Endothelial cell of umbilical vein (primary cell): ENCODE data around the gene ZNF778. TPM values are rescaled to one million over a fixed set of nuclear protein-coding genes. Genes with fewer than 3 reads are reported as not detected.
"Not testable (repeated sequence)": the region's sequence is repeated elsewhere in the genome, so short reads cannot be mapped to it uniquely, and the experiment has no call there.

ENCODE experiments used
- BruUV-seq: library from RNA; stranded (reverse); fragments of 400-500 nt; replicated peaks from 2 replicates; lab custom pipeline; 2021; lab: Mats Ljungman, UMichigan
- CTCF ChIA-PET: fragments of 300-600, 350-600 bp; sonication (Branson Sonifier 250); formaldehyde crosslinking; loops from one replicate; lab custom pipeline; 2021; ENCODE audit warnings: antibody characterized with exemption, inconsistent platforms; lab: Charles Lee
- POLR2A ChIA-PET: fragments of 300-600, 350-600 bp; sonication (Branson Sonifier 250); formaldehyde crosslinking; loops from one replicate; lab custom pipeline; 2021; ENCODE audit warnings: antibody characterized with exemption, inconsistent platforms; lab: Charles Lee
- DNase-seq: peaks from one replicate; pipeline ENCODE4 v3.0.0-alpha.2; 2011; ENCODE audit warnings: low read depth, low spot score
- FAIRE-seq: peaks from 2 replicates; lab custom pipeline; 2011; peaks lifted over from hg19 to GRCh38; lab: Jason Lieb, UNC
- H2AFZ ChIP-seq: 2 replicates; pipeline ENCODE4 v1.6.0; 2012; ENCODE audit warnings: low read depth, low read length, control low read depth, inconsistent platforms
- H3K27ac ChIP-seq: 2 replicates; pipeline ENCODE4 v1.5.1; 2011; ENCODE audit warnings: low read depth, mild to moderate bottlenecking, control low read depth, low read length, moderate library complexity; ENCODE audit not compliant: insufficient read depth
- H3K27me3 ChIP-seq, 2 experiments: 2 replicates each; pipeline versions ENCODE4 v1.6.0 to v1.6.1; 2011; ENCODE audit warnings: low read length in 2 of 2, mixed read lengths in 1 of 2; ENCODE audit not compliant: control insufficient read depth in 2 of 2, insufficient read depth in 2 of 2
- H3K36me3 ChIP-seq, 2 experiments: 2 replicates in 1 of 2; 3 replicates in 1 of 2; pipeline ENCODE4 v1.5.1; 2011; ENCODE audit warnings: low read length in 2 of 2, mild to moderate bottlenecking in 1 of 2, moderate library complexity in 1 of 2; ENCODE audit not compliant: control insufficient read depth in 2 of 2, insufficient read depth in 2 of 2; ENCODE audit errors: extremely low read depth in 1 of 2
- H3K4me1 ChIP-seq: 3 replicates; pipeline ENCODE4 v1.5.1; 2011; ENCODE audit warnings: mild to moderate bottlenecking, low read length; ENCODE audit not compliant: control insufficient read depth, insufficient read depth; ENCODE audit errors: extremely low read depth
- H3K4me2 ChIP-seq: 2 replicates; pipeline ENCODE4 v1.6.1; 2011; ENCODE audit warnings: low read length, control low read depth, mixed read lengths; ENCODE audit not compliant: insufficient read depth
- H3K4me3 ChIP-seq, 3 experiments: fragments of 200-600 bp in 1 of 3; sonication (generic), shearing (Covaris generic) in 1 of 3; replicated peaks in 1 of 3; 2 replicates each; pipeline ENCODE4 v1.5.1; 2011 to 2016; ENCODE audit warnings: control low read depth in 3 of 3, low read length in 3 of 3, mild to moderate bottlenecking in 2 of 3, inconsistent platforms in 1 of 3, low read depth in 1 of 3, moderate library complexity in 1 of 3; ENCODE audit not compliant: insufficient read depth in 1 of 3
- H3K79me2 ChIP-seq: 2 replicates; pipeline ENCODE4 v1.6.0; 2012; ENCODE audit warnings: low read length, inconsistent platforms; ENCODE audit not compliant: control insufficient read depth, insufficient read depth
- H3K9ac ChIP-seq: replicated peaks from 2 replicates; pipeline ENCODE3; 2011; ENCODE audit warnings: low read length, control low read depth; ENCODE audit not compliant: insufficient read depth; ENCODE audit errors: extremely low read depth
- H3K9me1 ChIP-seq: replicated peaks from 3 replicates; pipeline ENCODE4 v1.6.0; 2011; ENCODE audit warnings: mild to moderate bottlenecking, low read length; ENCODE audit not compliant: control insufficient read depth, insufficient read depth; ENCODE audit errors: extremely low read depth
- H3K9me3 ChIP-seq: replicated peaks from 2 replicates; pipeline ENCODE4 v1.5.1; 2012; ENCODE audit warnings: low read length, inconsistent platforms; ENCODE audit not compliant: control insufficient read depth, insufficient read depth
- H4K20me1 ChIP-seq: replicated peaks from 2 replicates; pipeline ENCODE3; 2011; ENCODE audit warnings: mild to moderate bottlenecking, low read length; ENCODE audit not compliant: control insufficient read depth, insufficient read depth; ENCODE audit errors: extremely low read depth
- EZH2 ChIP-seq: IDR thresholded peaks from 2 replicates; pipeline ENCODE4 v1.6.1; 2012; ENCODE audit warnings: borderline replicate concordance, low read depth, mild to moderate bottlenecking, moderate library complexity, low read length, inconsistent platforms; ENCODE audit not compliant: severe bottlenecking
- FOS ChIP-seq: IDR thresholded peaks from 2 replicates; pipeline ENCODE4 v1.6.1; 2011; ENCODE audit warnings: mild to moderate bottlenecking, low read length, moderate library complexity, borderline replicate concordance; ENCODE audit not compliant: insufficient read depth
- GATA2 ChIP-seq: IDR thresholded peaks from 2 replicates; pipeline ENCODE4 v1.7.0; 2011; ENCODE audit warnings: low read depth, mild to moderate bottlenecking, moderate library complexity, mixed read lengths, low read length; ENCODE audit not compliant: insufficient read length, insufficient read depth
- JUN ChIP-seq: IDR thresholded peaks from 2 replicates; pipeline ENCODE4 v1.6.1; 2011; ENCODE audit warnings: borderline replicate concordance, low read depth; ENCODE audit not compliant: insufficient read length, insufficient read depth
- MYC ChIP-seq: IDR thresholded peaks from one replicate; pipeline ENCODE4 v1.6.1; 2011; ENCODE audit warnings: mild to moderate bottlenecking, low read depth, low read length
- POLR2A ChIP-seq: IDR thresholded peaks from 2 replicates; pipeline ENCODE4 v1.6.1; 2012; ENCODE audit warnings: low read depth, mild to moderate bottlenecking, control low read depth, low read length
- POLR2AphosphoS5 ChIP-seq: IDR thresholded peaks from 2 replicates; pipeline ENCODE4 v1.6.1; 2012; ENCODE audit warnings: low read depth, mild to moderate bottlenecking, control low read depth, low read length, moderate library complexity; ENCODE audit not compliant: insufficient read depth
- dilution Hi-C: fragments of 300-500 bp; cut with MboI; formaldehyde crosslinking; loops from one replicate; pipeline ENCODE4 v1.15.0; 2019; ENCODE audit warnings: low sequenced_read_pairs; ENCODE audit not compliant: extremely low pct_ligation_motif_present
- intact Hi-C: fragments of 100-400 bp; cut with micrococcal nuclease; formaldehyde crosslinking; loops from one replicate; pipeline ENCODE4 v1.10.0; 2022
- polyA plus RNA-seq, 4 experiments: library from polyadenylated mRNA; depleted of rRNA in 3 of 4; stranded (reverse) in 3 of 4; unstranded in 1 of 4; fragments of >200 nt; gene quantifications; 2 replicates each; pipeline versions ENCODE4 v1.2.1 to v1.2.3, GENCODE V29; 2011 to 2012; ENCODE audit warnings: missing spikeins in 1 of 4
- total RNA-seq: library from RNA; stranded (reverse); gene quantifications from 2 replicates; pipeline ENCODE4 v1.2.3, GENCODE V29; 2021
- TF ChIP-seq, protein P1 (sequence below): IDR thresholded peaks from 2 replicates; pipeline ENCODE4 v1.6.1; 2011; ENCODE audit not compliant: insufficient read depth, insufficient read length
- TF ChIP-seq, protein P2 (sequence below), 2 donors: IDR thresholded peaks; 1 replicate in 1 of 2; 2 replicates in 1 of 2; pipeline ENCODE4 v1.5.1; 2011; ENCODE audit warnings: low read length in 2 of 2, mild to moderate bottlenecking in 2 of 2, moderate library complexity in 2 of 2, control low read depth in 1 of 2, inconsistent platforms in 1 of 2, low read depth in 1 of 2; ENCODE audit not compliant: insufficient read depth in 1 of 2; ENCODE audit errors: extremely low read depth in 1 of 2

The ZNF778 gene
- total and polyA plus RNA-seq, 2 donors (not counting 3 experiments of a cell fraction or from before 2014, with no cell fraction given), result 3.8 to 10.9 TPM

DNA sequence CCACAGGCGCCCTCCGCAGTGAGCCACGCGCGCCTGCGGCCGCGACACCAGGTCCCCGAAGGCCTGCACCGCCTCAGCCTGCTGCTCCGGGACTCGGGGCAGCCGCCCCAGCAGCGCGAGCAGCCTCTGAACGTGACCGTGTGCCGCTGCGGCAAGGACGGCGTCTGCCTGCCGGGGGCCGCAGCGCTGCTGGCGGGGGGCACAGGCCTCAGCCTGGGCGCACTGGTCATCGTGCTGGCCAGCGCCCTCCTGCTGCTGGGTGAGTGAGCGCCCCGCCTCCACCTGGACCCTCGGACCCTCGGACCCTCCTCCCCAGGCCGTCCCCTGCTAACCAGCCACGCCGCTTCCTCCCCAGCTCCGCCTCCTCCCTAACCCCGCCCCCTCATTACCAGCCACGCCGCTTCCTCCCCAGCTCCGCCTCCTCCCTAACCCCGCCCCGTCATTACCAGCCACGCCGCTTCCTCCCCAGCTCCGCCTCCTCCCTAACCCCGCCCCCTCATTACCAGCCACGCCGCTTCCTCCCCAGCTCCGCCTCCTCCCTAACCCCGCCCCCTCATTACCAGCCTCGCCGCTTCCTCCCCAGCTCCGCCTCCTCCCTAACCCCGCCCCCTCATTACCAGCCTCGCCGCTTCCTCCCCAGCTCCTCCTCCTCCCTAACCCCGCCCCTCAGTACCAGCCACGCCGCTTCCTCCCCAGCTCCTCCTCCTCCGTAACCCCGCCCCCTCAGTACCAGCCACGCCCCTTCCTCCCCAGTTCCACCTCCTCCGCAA is 25.1 kb upstream of the ZNF778 start:
- H3K4me1 ChIP-seq, H3K9me3 ChIP-seq, H3K79me2 ChIP-seq, dilution Hi-C loops, H3K27me3 ChIP-seq, H3K9me1 ChIP-seq, POLR2A ChIA-PET, H4K20me1 ChIP-seq, H3K36me3 ChIP-seq, BruUV-seq: not testable (repeated sequence)
- peak overlapping the region; percentile 19 for H3K9ac ChIP-seq
- peak overlapping the region; percentile 15 to 40 (median 33) for H3K4me3 ChIP-seq
- CTCF ChIA-PET, result interaction anchor here (0.7 to 1.1 kb wide), 3 partner anchors 8 to 55 kb away, joined by 3 to 4 read pairs (median 3); no protein-coding TSS in a partner anchor
- peak; percentile 20 for TF ChIP-seq POLR2AphosphoS5
- intact Hi-C loops, result loop anchor here (1.0 kb wide), 1 partner anchor 21 kb away; the partner anchor contains the start of gene CDH15
- FAIRE-seq (peak; percentile 90), DNase-seq (peak; percentile 93)
- peak overlapping the region; percentile 63 for H3K4me2 ChIP-seq
- H2AFZ ChIP-seq, result peak overlapping the region; percentile 96
- peak overlapping the region; percentile 12 for H3K27ac ChIP-seq

DNA sequence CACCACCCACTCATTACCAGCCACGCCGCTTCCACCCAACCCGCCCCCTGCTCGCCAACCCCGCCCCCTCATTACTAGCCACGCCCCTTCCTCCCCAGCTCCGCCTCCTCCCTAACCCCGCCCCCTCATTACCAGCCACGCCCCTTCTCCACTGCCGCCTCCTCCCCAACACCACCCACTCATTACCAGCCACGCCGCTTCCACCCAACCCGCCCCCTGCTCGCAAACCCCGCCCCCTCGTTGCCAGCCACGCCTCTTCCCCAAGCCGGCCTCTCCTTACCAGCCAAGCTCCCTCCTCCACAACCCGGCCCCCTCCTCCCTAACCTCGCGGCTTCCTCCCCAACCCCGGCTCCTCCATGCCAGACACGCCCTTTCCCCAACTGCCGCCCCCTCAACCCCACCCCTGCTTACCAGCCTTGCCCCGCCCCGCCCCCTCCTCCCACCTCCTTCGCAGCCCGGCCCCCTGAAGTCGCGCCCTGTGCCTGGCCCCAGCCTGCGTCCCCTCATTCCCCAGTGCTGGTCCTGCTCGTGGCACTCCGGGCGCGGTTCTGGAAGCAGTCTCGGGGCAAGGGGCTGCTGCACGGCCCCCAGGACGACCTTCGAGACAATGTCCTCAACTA is 24.4 kb upstream of the ZNF778 start:
- DNase-seq, result peak; percentile 79
- no peaks in the 10 kb centered on the region for H3K4me1 ChIP-seq
- H3K9me3 ChIP-seq, result no peaks in the 10 kb centered on the region
- dilution Hi-C loops, result no loop called here
- H4K20me1 ChIP-seq, result no peaks in the 10 kb centered on the region
- peak overlapping the region; percentile 56 for H2AFZ ChIP-seq
- intact Hi-C loops, result loop anchor here (1.0 kb wide), 2 partner anchors 8 to 22 kb away; partner anchors contain the start of gene CDH15
- ChIA-PET CTCF (interaction anchor here (0.7 to 1.1 kb wide), 3 partner anchors 9 to 54 kb away, joined by 3 to 4 read pairs (median 3); no protein-coding TSS in a partner anchor), POLR2A (no interaction called here)
- no peak for FAIRE-seq
- H3K27ac ChIP-seq, result no peak overlapping the region
- no peaks in the 10 kb centered on the region for H3K9me1 ChIP-seq
- no peak overlapping the region for H3K9ac ChIP-seq
- no peak overlapping the region for H3K4me2 ChIP-seq
- BruUV-seq, result no TSS peak
- H3K4me3 ChIP-seq, result peak overlapping the region in 1 of 3 experiments; percentile 14
- no peaks in the 10 kb centered on the region for H3K79me2 ChIP-seq
- H3K27me3 ChIP-seq, result no peaks in the 10 kb centered on the region
- TF ChIP-seq POLR2AphosphoS5 (no peak), FOS (no peak), EZH2 (no peak), JUN (no peak), GATA2 (no peak), MYC (no peak), POLR2A (no peak)
- TF ChIP-seq, protein P1, sequence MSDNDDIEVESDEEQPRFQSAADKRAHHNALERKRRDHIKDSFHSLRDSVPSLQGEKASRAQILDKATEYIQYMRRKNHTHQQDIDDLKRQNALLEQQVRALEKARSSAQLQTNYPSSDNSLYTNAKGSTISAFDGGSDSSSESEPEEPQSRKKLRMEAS, result no peak
- TF ChIP-seq, protein P2, sequence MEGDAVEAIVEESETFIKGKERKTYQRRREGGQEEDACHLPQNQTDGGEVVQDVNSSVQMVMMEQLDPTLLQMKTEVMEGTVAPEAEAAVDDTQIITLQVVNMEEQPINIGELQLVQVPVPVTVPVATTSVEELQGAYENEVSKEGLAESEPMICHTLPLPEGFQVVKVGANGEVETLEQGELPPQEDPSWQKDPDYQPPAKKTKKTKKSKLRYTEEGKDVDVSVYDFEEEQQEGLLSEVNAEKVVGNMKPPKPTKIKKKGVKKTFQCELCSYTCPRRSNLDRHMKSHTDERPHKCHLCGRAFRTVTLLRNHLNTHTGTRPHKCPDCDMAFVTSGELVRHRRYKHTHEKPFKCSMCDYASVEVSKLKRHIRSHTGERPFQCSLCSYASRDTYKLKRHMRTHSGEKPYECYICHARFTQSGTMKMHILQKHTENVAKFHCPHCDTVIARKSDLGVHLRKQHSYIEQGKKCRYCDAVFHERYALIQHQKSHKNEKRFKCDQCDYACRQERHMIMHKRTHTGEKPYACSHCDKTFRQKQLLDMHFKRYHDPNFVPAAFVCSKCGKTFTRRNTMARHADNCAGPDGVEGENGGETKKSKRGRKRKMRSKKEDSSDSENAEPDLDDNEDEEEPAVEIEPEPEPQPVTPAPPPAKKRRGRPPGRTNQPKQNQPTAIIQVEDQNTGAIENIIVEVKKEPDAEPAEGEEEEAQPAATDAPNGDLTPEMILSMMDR (IDR thresholded peaks at IDR 0.05; ENCODE audit: extremely low read depth in 1 of 2, insufficient read depth in 1 of 2, low read depth in 1 of 2, low read length in 2 of 2), result no peak
- no peaks in the 10 kb centered on the region for H3K36me3 ChIP-seq
